Measurements from ENCODE around the gene SLC22A3. TPM values are rescaled to one million over a fixed set of nuclear protein-coding genes. Genes with fewer than 3 reads are reported as not detected.

The SLC22A3 gene
- total RNA-seq, 3 donors from 2014 or later: 1.4 to 7.3 (median 1.6) TPM

DNA sequence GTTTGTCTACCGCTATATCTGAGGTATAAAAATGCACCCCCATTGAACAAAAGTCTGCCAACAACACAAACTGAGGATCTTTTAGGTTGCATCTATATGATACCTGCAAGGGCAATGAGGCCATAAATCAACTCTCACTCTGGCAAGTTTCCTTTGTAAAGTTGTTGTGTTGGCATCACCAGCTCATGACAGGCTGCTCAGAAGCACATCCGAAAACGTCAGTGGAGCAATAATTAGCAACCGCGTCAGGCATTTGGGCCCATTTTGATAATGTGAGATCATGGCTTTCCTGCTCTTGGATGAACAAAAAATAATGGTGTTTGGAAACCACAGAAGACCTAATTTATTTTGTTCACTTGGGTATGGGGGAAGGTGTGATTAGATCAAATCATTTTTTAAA, 12.0 kb upstream of the SLC22A3 start:
- no peak for ATAC-seq
- intact Hi-C loops (cut with DNase I, micrococcal nuclease): no loop called here
- no peak for DNase-seq
- H3K36me3 ChIP-seq (ENCODE audit: low read depth): no peaks in the 10 kb centered on the region
- no peaks in the 10 kb centered on the region for H3K4me1 ChIP-seq (ENCODE audit: low read depth)
- H3K9me3 ChIP-seq: no peaks in the 10 kb centered on the region
- H3K4me3 ChIP-seq: no peak overlapping the region
- TF ChIP-seq, protein P1, sequence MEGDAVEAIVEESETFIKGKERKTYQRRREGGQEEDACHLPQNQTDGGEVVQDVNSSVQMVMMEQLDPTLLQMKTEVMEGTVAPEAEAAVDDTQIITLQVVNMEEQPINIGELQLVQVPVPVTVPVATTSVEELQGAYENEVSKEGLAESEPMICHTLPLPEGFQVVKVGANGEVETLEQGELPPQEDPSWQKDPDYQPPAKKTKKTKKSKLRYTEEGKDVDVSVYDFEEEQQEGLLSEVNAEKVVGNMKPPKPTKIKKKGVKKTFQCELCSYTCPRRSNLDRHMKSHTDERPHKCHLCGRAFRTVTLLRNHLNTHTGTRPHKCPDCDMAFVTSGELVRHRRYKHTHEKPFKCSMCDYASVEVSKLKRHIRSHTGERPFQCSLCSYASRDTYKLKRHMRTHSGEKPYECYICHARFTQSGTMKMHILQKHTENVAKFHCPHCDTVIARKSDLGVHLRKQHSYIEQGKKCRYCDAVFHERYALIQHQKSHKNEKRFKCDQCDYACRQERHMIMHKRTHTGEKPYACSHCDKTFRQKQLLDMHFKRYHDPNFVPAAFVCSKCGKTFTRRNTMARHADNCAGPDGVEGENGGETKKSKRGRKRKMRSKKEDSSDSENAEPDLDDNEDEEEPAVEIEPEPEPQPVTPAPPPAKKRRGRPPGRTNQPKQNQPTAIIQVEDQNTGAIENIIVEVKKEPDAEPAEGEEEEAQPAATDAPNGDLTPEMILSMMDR (IDR thresholded peaks at IDR 0.05): no peak

DNA sequence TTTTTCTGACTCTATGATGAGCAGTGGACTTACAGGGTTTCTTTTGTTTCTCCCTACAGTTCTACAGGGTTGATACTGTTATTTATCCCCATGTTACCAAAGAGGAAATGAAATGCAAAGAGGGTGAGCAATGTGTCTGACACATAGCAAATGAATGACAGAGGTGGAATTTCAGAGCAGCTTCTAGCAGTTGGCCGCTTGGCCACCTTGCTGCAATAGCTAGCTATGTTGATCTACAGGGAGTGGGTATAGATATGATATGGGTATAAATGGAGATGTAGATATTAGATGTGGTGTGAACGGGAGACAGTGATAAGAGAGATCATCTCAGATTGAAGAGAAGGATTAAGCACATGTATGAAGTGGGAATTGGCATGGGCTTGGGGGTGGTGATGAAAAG, 10.9 kb upstream of the SLC22A3 start:
- no peak overlapping the region for H3K4me3 ChIP-seq
- intact Hi-C loops (cut with DNase I, micrococcal nuclease): no loop called here
- TF ChIP-seq, protein P1 (IDR thresholded peaks at IDR 0.05): no peak
- H3K9me3 ChIP-seq: no peaks in the 10 kb centered on the region
- no peaks in the 10 kb centered on the region for H3K4me1 ChIP-seq (ENCODE audit: low read depth)
- ATAC-seq: peak; percentile 37
- H3K36me3 ChIP-seq (ENCODE audit: low read depth): no peaks in the 10 kb centered on the region
- DNase-seq: no peak

DNA sequence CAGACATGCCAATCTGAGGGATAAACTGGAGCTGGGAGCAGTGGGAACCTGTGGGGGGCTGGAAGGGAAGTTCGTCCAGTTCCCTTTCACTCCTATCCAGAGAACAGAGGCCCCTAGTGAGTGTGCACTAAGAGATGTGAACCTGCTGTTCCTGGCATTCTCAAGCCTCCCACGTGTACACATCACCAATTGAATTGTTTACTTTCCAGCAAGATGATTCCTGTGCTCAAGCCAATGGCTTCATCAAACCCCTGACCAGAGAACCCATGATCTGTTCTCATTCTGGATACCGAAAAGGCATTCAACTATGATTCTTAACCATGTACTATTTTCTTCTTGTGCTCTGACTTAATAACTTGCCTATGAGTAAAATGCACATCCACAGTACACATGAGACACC, 10.2 kb upstream of the SLC22A3 start:
- intact Hi-C loops (cut with DNase I, micrococcal nuclease): no loop called here
- no peaks in the 10 kb centered on the region for H3K9me3 ChIP-seq
- ATAC-seq (no peak), DNase-seq (no peak)
- H3K4me1 ChIP-seq (ENCODE audit: low read depth): no peaks in the 10 kb centered on the region
- TF ChIP-seq, protein P1 (IDR thresholded peaks at IDR 0.05): no peak
- no peak overlapping the region for H3K4me3 ChIP-seq
- no peaks in the 10 kb centered on the region for H3K36me3 ChIP-seq (ENCODE audit: low read depth)

DNA sequence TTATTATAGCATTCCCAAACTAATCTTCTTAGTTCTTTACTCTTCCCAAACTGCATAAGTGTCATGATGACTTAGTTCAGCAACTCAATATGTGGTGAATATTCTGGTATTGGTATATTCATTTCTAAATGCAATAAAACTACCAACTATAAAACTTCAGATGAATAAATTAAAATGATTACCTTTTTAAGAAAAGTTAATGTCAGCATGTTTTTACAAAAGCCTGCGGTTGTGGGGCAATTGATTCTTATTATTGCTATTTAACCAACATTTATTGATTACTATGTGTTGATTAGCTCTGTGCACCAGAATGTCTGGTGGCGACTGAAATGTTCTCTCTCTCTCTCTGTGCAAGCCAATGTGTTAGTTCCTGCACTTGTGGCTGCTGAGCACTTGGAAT, 5.0 kb upstream of the SLC22A3 start:
- H3K9me3 ChIP-seq: no peaks in the 10 kb centered on the region
- H3K4me1 ChIP-seq (ENCODE audit: low read depth): no peaks in the 10 kb centered on the region
- TF ChIP-seq, protein P1 (IDR thresholded peaks at IDR 0.05): no peak
- H3K36me3 ChIP-seq (ENCODE audit: low read depth): no peaks in the 10 kb centered on the region
- intact Hi-C loops (cut with DNase I, micrococcal nuclease): no loop called here
- ATAC-seq: no peak
- DNase-seq: no peak
- H3K4me3 ChIP-seq: no peak overlapping the region

DNA sequence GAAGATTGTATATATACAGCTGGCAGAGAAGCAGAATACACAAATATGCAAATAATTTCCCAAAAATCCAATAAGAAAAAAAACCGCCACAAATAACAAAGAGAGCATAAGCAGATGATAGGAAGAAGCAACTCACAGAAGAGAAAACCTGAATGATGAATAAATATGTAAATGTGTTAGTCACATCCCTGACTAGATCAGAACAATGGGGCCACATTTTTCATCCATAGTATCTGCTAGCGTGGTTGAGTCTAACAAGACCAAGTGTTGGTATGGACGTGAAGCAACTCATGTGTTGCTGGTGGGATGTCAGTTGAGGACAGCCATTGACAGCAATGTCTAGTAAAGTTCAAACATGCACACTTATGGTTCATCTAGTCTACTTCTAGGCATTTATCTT, 3.9 kb upstream of the SLC22A3 start:
- TF ChIP-seq, protein P1 (IDR thresholded peaks at IDR 0.05): no peak
- intact Hi-C loops (cut with DNase I, micrococcal nuclease): no loop called here
- no peak for ATAC-seq

More for the DNA sequence above, 3.9 kb upstream of the SLC22A3 start:
- Histone ChIP-seq H3K4me3 (no peak overlapping the region), H3K36me3 (ENCODE audit: low read depth) (no peaks in the 10 kb centered on the region), H3K9me3 (no peaks in the 10 kb centered on the region), H3K4me1 (ENCODE audit: low read depth) (no peaks in the 10 kb centered on the region)
- DNase-seq: no peak
